Muscle of leg (tissue), 11 donors: ENCODE results near the gene ADD2. TPM values are rescaled to one million over a fixed set of nuclear protein-coding genes. Genes with fewer than 3 reads are reported as not detected.
A peak's percentile ranks its signal among the peaks of the same experiment; 100 is the strongest.
"Not testable (repeated sequence)": the region's sequence is repeated elsewhere in the genome, so short reads cannot be mapped to it uniquely, and the experiment has no call there.

Experiments
- DNase-seq: peaks from one replicate; pipeline ENCODE4 v3.0.0; 2013
- H3K27ac ChIP-seq: one replicate; pipeline ENCODE4 v1.5.1; 2013; ENCODE audit warnings: mild to moderate bottlenecking, low read length, control low read depth
- H3K27me3 ChIP-seq: one replicate; pipeline ENCODE4 v1.6.1; 2013; ENCODE audit warnings: low read length; ENCODE audit not compliant: control insufficient read depth, insufficient read depth
- H3K36me3 ChIP-seq: one replicate; pipeline ENCODE4 v1.6.1; 2013; ENCODE audit warnings: low read length; ENCODE audit not compliant: control insufficient read depth, insufficient read depth
- H3K4me1 ChIP-seq: one replicate; pipeline ENCODE4 v1.6.1; 2013; ENCODE audit warnings: low read length; ENCODE audit not compliant: control insufficient read depth, insufficient read depth
- H3K4me3 ChIP-seq: one replicate; pipeline ENCODE4 v1.5.1; 2013; ENCODE audit warnings: low read length, control low read depth
- H3K9me3 ChIP-seq: replicated peaks from 2 replicates; pipeline ENCODE4 v1.6.1; 2013; ENCODE audit warnings: low read depth, low read length; ENCODE audit not compliant: control insufficient read depth
- WGBS: methylation state at CpG from one replicate; pipeline ENCODE4 v1.1.5; 2013; ENCODE audit warnings: missing lambda C conversion rate; ENCODE audit not compliant: insufficient coverage; 5-methylcytosine and 5-hydroxymethylcytosine counted together
- polyA plus RNA-seq, 8 donors: library from polyadenylated mRNA; unstranded; fragments of 120-200 nt; gene quantifications; one replicate each; pipeline versions ENCODE4 v1.2.1 to v1.2.3, GENCODE V29; 2013; ENCODE audit warnings: inconsistent platforms in 1 of 8, low replicate concordance in 1 of 8; ENCODE audit not compliant: insufficient read length in 8 of 8, insufficient read depth in 1 of 8
- total RNA-seq: library from RNA; stranded (reverse); fragments of 120-200 nt; gene quantifications from one replicate; pipeline ENCODE4 v1.2.4, GENCODE V29; 2013

Gene ADD2
- total and polyA plus RNA-seq, 9 donors = 0.98 to 4.2 (median 2.4) TPM

DNA sequence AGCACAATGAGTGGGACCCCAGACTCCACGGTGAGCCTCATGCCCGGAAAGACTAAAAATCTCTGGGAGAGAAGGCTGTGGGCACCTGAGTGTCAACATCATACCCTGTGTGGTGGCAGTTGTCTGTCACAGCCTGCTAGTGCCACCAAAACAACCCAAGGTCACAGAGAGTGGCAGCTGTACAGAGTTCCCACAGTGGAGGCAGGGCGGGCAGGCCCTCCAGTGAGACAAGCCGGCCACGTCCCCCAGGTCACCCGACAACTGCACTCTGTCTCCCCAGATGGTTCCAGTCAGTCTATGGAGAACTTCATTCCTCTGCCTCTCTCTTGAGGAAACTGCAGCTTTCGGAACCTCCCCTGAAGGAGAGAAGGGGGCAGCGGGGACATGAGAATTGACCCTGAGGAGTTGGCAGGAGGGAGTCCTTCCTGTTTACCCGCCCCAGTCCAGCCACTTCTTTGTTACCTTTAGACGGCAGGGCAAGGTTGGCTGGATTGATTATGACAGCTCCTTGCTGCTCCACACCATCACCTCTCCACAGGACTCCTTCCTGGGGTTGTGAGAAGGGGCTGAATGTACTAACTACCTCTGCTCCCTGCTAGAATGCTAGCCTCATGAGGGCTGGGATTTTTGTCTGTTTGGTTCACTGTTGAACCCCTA lies 33.7 kb upstream of the ADD2 start:
- 81% methylated on average over 3 of the region's 10 CpGs for WGBS
- DNase-seq = no peak
- H3K9me3 ChIP-seq = peaks cover 2% of the 10 kb centered on the region
- H3K4me3 ChIP-seq = no peak overlapping the region
- no peak overlapping the region for H3K27ac ChIP-seq
- peaks cover 2% of the 10 kb centered on the region for H3K4me1 ChIP-seq
- H3K36me3 ChIP-seq = no peaks in the 10 kb centered on the region
- no peaks in the 10 kb centered on the region for H3K27me3 ChIP-seq

DNA sequence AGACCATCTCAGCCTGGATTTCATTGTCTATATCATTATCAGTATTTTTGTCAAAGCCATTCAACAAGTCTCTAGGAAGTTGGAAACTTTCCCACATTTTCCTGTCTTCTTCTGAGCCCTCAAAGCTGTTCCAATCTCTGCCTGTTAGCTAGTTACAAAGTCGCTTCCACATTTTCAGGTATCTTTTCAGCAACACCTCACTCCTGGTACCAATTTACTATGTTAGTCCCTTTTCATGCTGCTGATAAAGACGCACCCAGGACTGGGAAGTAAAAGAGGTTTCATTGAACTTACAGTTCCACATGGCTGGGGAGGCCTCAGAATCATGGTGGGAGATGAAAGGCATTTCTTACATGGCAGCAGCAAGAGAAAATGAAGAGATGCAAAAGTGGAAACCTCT lies 31.7 kb upstream of the ADD2 start:
- H3K27ac ChIP-seq = no peak overlapping the region
- H3K27me3 ChIP-seq = peaks cover 5% of the 10 kb centered on the region
- 100% methylated on average over 1 of the region's 2 CpGs for WGBS
- H3K36me3 ChIP-seq = no peaks in the 10 kb centered on the region
- DNase-seq = no peak
- H3K4me3 ChIP-seq = no peak overlapping the region
- H3K9me3 ChIP-seq = peaks cover 2% of the 10 kb centered on the region
- H3K4me1 ChIP-seq = peaks cover 2% of the 10 kb centered on the region

DNA sequence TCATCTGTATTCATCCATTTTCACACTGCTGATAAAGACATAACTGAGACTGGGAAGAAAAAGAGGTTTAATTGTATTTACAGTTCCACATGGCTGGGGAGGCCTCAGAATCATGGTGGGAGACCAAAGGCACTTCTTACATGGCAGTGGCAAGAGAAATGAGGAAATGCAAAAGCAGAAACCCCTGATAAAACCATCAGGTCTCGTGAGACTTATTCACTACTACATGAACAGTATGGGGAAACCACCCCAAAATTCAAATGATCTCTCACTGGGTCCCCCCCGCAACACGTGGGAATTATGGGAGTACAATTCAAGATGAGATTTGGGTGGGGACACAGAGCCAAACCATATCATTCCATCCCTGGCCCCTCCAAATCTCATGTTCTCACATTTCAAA lies 30.0 kb upstream of the ADD2 start:
- H3K4me1 ChIP-seq, H3K36me3 ChIP-seq, H3K4me3 ChIP-seq, DNase-seq, H3K9me3 ChIP-seq, H3K27ac ChIP-seq: not testable (repeated sequence)
- peaks cover 12% of the 10 kb centered on the region for H3K27me3 ChIP-seq
- WGBS = 100% methylated on average over 1 of the region's 3 CpGs

DNA sequence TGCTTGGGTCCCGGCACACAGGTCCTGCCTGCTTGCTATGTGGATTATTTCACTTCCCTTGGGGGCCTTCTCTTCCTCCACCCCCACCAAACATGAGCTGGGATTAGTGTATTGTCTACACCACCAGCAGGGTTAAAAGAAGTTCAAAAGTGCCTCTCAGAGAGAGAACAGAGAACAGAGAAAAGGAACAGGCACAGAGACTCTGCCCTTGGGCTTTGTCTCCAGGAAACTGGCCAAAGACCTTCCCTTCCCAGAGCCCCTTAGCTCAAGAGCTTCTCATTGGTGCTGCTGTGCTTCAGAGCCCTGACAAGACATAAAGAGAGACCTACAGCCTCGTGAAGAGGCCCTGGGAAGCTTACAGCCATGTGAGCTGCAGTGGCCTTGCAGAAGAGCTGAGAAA lies 29.5 kb upstream of the ADD2 start:
- no CpG with 5 or more reads among the region's 2 CpGs for WGBS

DNA sequence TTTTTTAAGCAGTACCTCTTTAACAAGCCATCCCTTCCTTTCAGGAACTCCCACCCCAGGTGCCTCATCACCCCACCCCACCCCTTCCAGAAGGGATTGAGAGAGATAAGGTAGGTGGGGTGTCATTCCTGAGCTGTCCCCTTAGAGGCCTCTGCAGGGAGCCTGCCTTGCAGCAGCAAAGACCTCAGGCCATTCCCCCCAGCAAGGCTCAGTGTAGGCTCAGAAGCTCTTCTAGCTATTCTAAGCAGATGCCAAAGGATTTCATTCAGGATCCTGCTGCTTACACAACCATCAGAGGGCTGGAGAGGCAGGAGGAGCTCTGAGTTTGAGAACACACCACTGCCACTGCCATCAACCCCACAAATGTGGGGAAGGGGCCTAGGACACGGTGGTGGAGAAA lies 28.3 kb upstream of the ADD2 start:
- Histone ChIP-seq H3K4me1 (peaks cover 2% of the 10 kb centered on the region), H3K27me3 (peaks cover 19% of the 10 kb centered on the region), H3K27ac (no peak overlapping the region), H3K36me3 (no peaks in the 10 kb centered on the region), H3K9me3 (peaks cover 2% of the 10 kb centered on the region), H3K4me3 (no peak overlapping the region)
- no peak for DNase-seq
- 100% methylated on average over 1 of the region's 1 CpG for WGBS

More for the DNA sequence above, 29.5 kb upstream of the ADD2 start:
- Histone ChIP-seq H3K27ac (no peak overlapping the region), H3K4me1 (peaks cover 2% of the 10 kb centered on the region), H3K27me3 (peaks cover 12% of the 10 kb centered on the region), H3K4me3 (no peak overlapping the region), H3K36me3 (no peaks in the 10 kb centered on the region), H3K9me3 (peaks cover 2% of the 10 kb centered on the region)
- DNase-seq = peak; percentile 26

DNA sequence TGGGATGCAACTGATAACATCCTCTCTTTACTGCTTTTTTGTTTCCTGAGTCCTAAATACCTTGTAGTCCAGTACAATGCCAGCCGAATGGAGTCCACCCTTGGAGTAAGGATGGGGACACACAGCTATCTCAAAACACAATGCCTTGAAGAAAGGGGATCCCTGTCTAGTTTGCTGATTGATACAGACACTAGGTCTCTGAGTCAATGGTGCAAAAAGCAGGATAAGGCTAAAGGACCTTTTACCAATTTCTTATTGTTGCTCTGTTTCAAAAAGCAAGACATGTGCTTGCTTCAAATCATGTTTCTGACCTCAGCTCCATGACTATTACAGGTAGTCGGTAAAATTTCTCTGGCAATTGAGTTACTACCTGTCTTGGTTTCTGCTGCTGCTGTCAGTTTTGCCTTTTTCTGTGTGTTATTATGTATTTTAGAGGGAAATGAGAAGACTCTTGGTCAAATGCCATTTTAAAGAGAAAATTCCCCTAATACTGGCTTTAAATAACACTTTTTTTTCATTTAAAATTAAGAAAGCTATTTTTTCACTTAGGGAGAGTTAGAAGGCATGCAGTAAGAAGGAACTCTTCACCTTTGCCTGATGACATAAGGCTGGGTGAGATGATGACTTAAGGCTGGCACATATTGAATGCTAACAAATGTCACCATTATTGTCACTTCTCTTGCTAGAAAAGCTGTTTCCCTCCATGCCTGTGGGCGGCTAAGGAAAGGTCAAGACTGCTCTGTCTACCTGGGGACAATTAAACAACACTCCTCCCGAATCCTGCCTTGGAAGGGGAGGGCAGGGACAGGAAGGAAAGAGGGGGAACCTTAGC lies 27.4 kb upstream of the ADD2 start:
- peaks cover 2% of the 10 kb centered on the region for H3K9me3 ChIP-seq
- DNase-seq = no peak
- peaks cover 5% of the 10 kb centered on the region for H3K4me1 ChIP-seq
- H3K27ac ChIP-seq = no peak overlapping the region
- H3K4me3 ChIP-seq = no peak overlapping the region
- H3K36me3 ChIP-seq = no peaks in the 10 kb centered on the region
- WGBS = no CpG with 5 or more reads among the region's 4 CpGs
- peaks cover 26% of the 10 kb centered on the region for H3K27me3 ChIP-seq

DNA sequence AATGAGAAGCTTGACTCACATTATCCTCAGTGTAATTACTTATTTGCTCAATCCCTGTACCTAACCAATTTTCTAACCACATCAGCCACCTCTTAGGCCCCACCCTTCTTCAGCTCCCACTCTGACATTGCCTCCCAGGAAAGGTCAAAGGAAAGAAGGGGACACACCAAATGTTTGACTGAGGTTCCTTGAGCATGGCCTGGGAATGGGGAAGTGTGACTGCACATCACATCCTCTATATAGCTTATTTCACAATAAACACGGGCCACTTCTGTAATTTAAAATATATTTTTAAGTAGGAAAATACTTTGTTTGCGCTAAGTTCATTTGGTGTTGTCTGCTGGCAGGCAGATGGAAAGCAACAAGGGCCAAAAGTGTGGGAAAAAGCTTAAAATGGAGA lies 25.4 kb upstream of the ADD2 start:
- WGBS = no CpG with 5 or more reads among the region's 2 CpGs
- Histone ChIP-seq H3K4me3 (no peak overlapping the region), H3K9me3 (no peaks in the 10 kb centered on the region), H3K27me3 (peaks cover 38% of the 10 kb centered on the region), H3K27ac (no peak overlapping the region), H3K36me3 (no peaks in the 10 kb centered on the region), H3K4me1 (peaks cover 15% of the 10 kb centered on the region)
- peak; percentile 48 for DNase-seq

DNA sequence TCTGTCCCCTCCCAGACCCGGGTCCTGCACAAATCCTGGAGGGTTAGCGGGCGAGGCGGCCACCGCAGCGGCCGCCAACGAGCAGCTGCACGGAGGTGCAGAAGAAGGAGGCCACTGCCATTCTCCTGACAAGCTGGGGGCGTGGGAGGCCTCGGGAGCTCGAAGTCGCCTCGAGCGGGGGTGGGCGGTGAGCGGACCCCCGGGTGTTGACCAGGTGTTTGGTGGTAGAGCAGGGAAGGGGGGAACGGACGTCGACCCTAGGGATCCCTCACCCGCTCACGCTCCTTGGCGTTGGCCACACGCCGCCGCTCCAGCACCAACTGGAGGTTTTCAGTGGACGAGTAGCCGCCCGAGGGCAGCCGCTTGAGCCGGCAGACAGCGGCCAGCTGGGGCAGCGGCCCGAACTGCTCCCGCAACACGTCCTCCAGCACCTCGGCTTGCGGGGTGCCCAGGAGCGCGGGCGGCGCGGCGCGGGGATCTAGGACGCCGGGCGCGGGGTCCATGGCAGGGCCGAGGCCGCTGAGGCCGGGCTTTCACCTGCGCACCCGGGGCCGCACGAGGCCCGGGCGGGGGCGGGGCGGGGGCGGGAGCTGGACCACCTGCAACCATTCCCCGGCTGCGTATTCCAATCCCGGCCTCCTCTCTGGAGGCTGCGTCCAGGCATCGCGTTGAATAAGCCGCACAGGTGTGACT lies 22.3 kb upstream of the ADD2 start, which contains the start of gene FIGLA:
FIGLA (minus strand) TSS at position 508 of the 693 bp plus-strand sequence; CDS start at position 503, 5 bp downstream.
- WGBS = under 1% methylated on average over 68 of the region's 69 CpGs
- H3K27ac ChIP-seq = no peak within 1 kb of the TSS
- H3K9me3 ChIP-seq = no peaks in the 10 kb centered on the region
- no peak within 1 kb of the TSS for H3K4me3 ChIP-seq
- no peaks in the 10 kb centered on the region for H3K36me3 ChIP-seq
- no peak for DNase-seq
- peaks cover 44% of the 10 kb centered on the region for H3K27me3 ChIP-seq
- peaks cover 13% of the 10 kb centered on the region for H3K4me1 ChIP-seq

DNA sequence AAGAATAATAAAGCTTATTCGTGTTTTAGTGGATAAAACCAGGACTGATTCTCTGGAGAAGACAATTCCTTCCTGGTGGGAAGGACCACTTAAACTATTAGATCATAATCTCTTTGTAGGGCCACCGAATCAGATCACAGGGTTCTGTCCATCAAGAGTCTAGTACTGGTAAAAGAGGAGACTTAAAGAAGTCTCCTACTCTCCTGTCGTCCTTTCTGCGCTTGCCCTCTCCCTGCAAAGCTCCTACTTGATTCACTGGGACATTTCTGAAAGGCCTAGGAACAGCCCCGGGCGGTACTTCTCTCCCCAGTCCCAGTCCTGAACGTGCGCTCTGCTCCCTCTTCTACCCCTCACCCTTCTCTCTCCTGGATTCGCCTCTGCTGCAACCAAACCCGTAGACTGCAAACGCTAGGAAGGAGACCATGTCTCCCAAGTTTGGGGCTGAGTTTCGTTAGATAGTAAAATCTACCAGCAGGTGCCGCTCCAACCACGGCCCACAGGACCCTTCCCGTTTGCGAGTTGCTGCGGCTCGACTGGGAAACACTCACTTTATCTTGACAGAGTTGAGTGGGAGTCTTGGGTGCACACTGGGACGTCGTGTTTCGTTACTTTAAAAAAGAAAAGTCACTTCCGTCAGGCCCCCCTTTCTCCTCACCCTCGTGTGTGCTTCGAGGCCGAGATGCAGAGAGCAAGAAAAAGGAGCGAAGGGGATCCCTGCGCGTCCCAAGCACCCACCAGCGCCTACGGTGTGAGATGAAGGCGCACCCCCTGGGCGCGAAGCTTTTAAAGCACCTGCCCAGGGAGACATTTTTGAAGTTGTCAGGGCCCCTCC lies 21.5 kb upstream of the ADD2 start:
- Histone ChIP-seq H3K36me3 (no peaks in the 10 kb centered on the region), H3K4me1 (peaks cover 13% of the 10 kb centered on the region), H3K4me3 (no peak overlapping the region), H3K27me3 (peaks cover 44% of the 10 kb centered on the region), H3K27ac (no peak overlapping the region), H3K9me3 (no peaks in the 10 kb centered on the region)
- peak; percentile 77 for DNase-seq
- 5% methylated on average over 19 of the region's 33 CpGs for WGBS
